ENCODE results near the gene RDH11.
"Not testable (repeated sequence)": the region's sequence is repeated elsewhere in the genome, so short reads cannot be mapped to it uniquely, and the experiment has no call there.

The RDH11 gene

GRCh38 chr14:67695394-67695949 is at the start of gene RDH11:
Gene RDH11 (minus strand): TSS chr14:67695764. CDS start chr14:67695703, 61 bp downstream.
- DNase-seq (ENCODE audit: low read depth in 1 of 2, low spot score in 1 of 2) = peak; percentile 56 to 57

- no peak for DNase-seq (ENCODE audit: low read depth in 1 of 2, low spot score in 1 of 2)
Measured at GRCh38 chr14:67744046-67744445, 48.5 kb upstream of the RDH11 start.

GRCh38 chr14:67738740-67739504 is 43.4 kb upstream of the RDH11 start:
- no peak for DNase-seq (ENCODE audit: low read depth in 1 of 2, low spot score in 1 of 2)

- DNase-seq (ENCODE audit: low read depth in 1 of 2, low spot score in 1 of 2) = no peak
Measured at GRCh38 chr14:67736771-67737170, 41.2 kb upstream of the RDH11 start.

GRCh38 chr14:67735336-67736147 is 40.0 kb upstream of the RDH11 start:
- DNase-seq (ENCODE audit: low read depth in 1 of 2, low spot score in 1 of 2) = no peak

GRCh38 chr14:67734675-67735074 is 39.1 kb upstream of the RDH11 start:
- no peak for DNase-seq (ENCODE audit: low read depth in 1 of 2, low spot score in 1 of 2)

- no peak for DNase-seq (ENCODE audit: low read depth in 1 of 2, low spot score in 1 of 2)
Measured at GRCh38 chr14:67733616-67734015, 38.1 kb upstream of the RDH11 start.

- no peak for DNase-seq (ENCODE audit: low read depth in 1 of 2, low spot score in 1 of 2)
Measured at GRCh38 chr14:67729072-67729885, 33.7 kb upstream of the RDH11 start.

GRCh38 chr14:67728258-67728657 is 32.7 kb upstream of the RDH11 start:
- DNase-seq (ENCODE audit: low read depth in 1 of 2, low spot score in 1 of 2) = no peak

GRCh38 chr14:67727361-67727760 is 31.8 kb upstream of the RDH11 start:
- no peak for DNase-seq (ENCODE audit: low read depth in 1 of 2, low spot score in 1 of 2)

- DNase-seq (ENCODE audit: low read depth in 1 of 2, low spot score in 1 of 2) = no peak
Measured at GRCh38 chr14:67725171-67725570, 29.6 kb upstream of the RDH11 start.

- DNase-seq (ENCODE audit: low read depth in 1 of 2, low spot score in 1 of 2) = no peak
Measured at GRCh38 chr14:67722293-67722692, 26.7 kb upstream of the RDH11 start.

GRCh38 chr14:67721875-67722274 is 26.3 kb upstream of the RDH11 start:
- DNase-seq (ENCODE audit: low read depth in 1 of 2, low spot score in 1 of 2) = no peak

GRCh38 chr14:67719866-67720265 is 24.3 kb upstream of the RDH11 start:
- no peak for DNase-seq (ENCODE audit: low read depth in 1 of 2, low spot score in 1 of 2)

GRCh38 chr14:67719385-67719784 is 23.8 kb upstream of the RDH11 start:
- not testable (repeated sequence) for DNase-seq (ENCODE audit: low read depth in 1 of 2, low spot score in 1 of 2)

GRCh38 chr14:67718265-67718664 is 22.7 kb upstream of the RDH11 start:
- DNase-seq (ENCODE audit: low read depth in 1 of 2, low spot score in 1 of 2) = no peak

- no peak for DNase-seq (ENCODE audit: low read depth in 1 of 2, low spot score in 1 of 2)
Measured at GRCh38 chr14:67717048-67717447, 21.5 kb upstream of the RDH11 start.

- DNase-seq (ENCODE audit: low read depth in 1 of 2, low spot score in 1 of 2) = no peak
Measured at GRCh38 chr14:67710209-67710608, 14.6 kb upstream of the RDH11 start.

- DNase-seq (ENCODE audit: low read depth in 1 of 2, low spot score in 1 of 2) = not testable (repeated sequence)
Measured at GRCh38 chr14:67709796-67710195, 14.2 kb upstream of the RDH11 start.

GRCh38 chr14:67709346-67709745 is 13.8 kb upstream of the RDH11 start:
- DNase-seq (ENCODE audit: low read depth in 1 of 2, low spot score in 1 of 2) = not testable (repeated sequence)

GRCh38 chr14:67705211-67705610 is 9.6 kb upstream of the RDH11 start:
- no peak for DNase-seq (ENCODE audit: low read depth in 1 of 2, low spot score in 1 of 2)
